ENCODE data around the gene GNAQ. TPM values are rescaled to one million over a fixed set of nuclear protein-coding genes. Genes with fewer than 3 reads are reported as not detected.

GNAQ gene
- total and polyA plus RNA-seq, 2 donors (not counting 1 experiment from before 2014, with no cell fraction given): 0.60 to 1.4 TPM

DNA sequence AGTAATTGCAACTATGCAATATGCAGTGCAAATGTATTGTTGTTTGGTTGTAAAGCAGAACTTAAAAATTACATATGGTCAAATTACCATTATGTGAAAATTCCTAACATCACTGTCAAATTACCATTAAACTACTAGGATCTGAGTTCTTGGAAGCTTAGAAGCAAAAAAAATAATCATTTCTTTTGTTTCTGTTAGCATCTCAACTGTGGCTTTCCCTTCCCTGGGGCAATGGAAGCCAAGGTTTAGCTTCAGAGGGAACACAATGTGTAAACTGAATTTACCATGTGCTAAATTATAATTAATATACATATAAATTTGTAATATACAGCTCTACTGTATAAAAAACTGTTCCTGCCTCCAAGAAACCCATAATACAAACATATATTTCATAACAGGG, 159.4 kb downstream of the GNAQ start:
- Mint-ChIP-seq H3K9me3 (ENCODE audit: insufficient read depth) (no peaks in the 10 kb centered on the region), H3K4me1 (no peaks in the 10 kb centered on the region), H3K27me3 (peaks cover 5% of the 10 kb centered on the region), H3K4me3 (no peak overlapping the region), H3K27ac (no peak overlapping the region)
- H3K79me2 ChIP-seq (ENCODE audit: control insufficient read depth, insufficient read depth, low read length): no peaks in the 10 kb centered on the region
- ChIA-PET POLR2A (no interaction called here), CTCF (no interaction called here)
- H3K27me3 ChIP-seq (replicated peaks in 1 of 4; ENCODE audit: control extremely low read depth in 1 of 4, control insufficient read depth in 3 of 4, insufficient read depth in 4 of 4, low read length in 3 of 4): no peaks in the 10 kb centered on the region
- no peak overlapping the region for H3K9ac ChIP-seq (ENCODE audit: low read length)
- ATAC-seq (ENCODE audit: low read depth): no peak
- H4K20me1 ChIP-seq (ENCODE audit: control insufficient read depth, insufficient read depth, low read length, poor library complexity, severe bottlenecking): no peaks in the 10 kb centered on the region
- TF ChIP-seq EZH2 (IDR thresholded peaks at IDR 0.05; ENCODE audit: borderline replicate concordance, insufficient read depth, low read depth, low read length, poor library complexity, severe bottlenecking): no peak
- TF ChIP-seq, protein P1, sequence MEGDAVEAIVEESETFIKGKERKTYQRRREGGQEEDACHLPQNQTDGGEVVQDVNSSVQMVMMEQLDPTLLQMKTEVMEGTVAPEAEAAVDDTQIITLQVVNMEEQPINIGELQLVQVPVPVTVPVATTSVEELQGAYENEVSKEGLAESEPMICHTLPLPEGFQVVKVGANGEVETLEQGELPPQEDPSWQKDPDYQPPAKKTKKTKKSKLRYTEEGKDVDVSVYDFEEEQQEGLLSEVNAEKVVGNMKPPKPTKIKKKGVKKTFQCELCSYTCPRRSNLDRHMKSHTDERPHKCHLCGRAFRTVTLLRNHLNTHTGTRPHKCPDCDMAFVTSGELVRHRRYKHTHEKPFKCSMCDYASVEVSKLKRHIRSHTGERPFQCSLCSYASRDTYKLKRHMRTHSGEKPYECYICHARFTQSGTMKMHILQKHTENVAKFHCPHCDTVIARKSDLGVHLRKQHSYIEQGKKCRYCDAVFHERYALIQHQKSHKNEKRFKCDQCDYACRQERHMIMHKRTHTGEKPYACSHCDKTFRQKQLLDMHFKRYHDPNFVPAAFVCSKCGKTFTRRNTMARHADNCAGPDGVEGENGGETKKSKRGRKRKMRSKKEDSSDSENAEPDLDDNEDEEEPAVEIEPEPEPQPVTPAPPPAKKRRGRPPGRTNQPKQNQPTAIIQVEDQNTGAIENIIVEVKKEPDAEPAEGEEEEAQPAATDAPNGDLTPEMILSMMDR (IDR thresholded peaks at IDR 0.05): no peak
- H2AFZ ChIP-seq (ENCODE audit: insufficient read depth, low read depth, low read length, poor library complexity, severe bottlenecking): no peak overlapping the region
- H3K4me2 ChIP-seq (replicated peaks; ENCODE audit: low read depth, low read length, poor library complexity, severe bottlenecking): no peak overlapping the region
- DNase-seq: no peak
- H3K9me3 ChIP-seq (ENCODE audit: control extremely low read depth in 1 of 3, control insufficient read depth in 2 of 3, insufficient read depth in 1 of 3, low read length in 2 of 3): no peaks in the 10 kb centered on the region
- no peaks in the 10 kb centered on the region for H3K36me3 ChIP-seq (replicated peaks in 1 of 2; ENCODE audit: control extremely low read depth in 1 of 2, control insufficient read depth in 1 of 2, extremely low read depth in 1 of 2, insufficient read depth in 2 of 2, low read length in 1 of 2)
- intact Hi-C loops (cut with micrococcal nuclease): no loop called here
- no peaks in the 10 kb centered on the region for H3K4me1 ChIP-seq (ENCODE audit: control insufficient read depth in 2 of 2, insufficient read depth in 2 of 2, low read length in 2 of 2)
- no peak overlapping the region for H3K4me3 ChIP-seq (ENCODE audit: control extremely low read depth in 1 of 5, extremely low read depth in 1 of 5, insufficient read depth in 1 of 5, low read depth in 2 of 5, low read length in 4 of 5)
- H3K27ac ChIP-seq (ENCODE audit: low read length in 2 of 2): no peak overlapping the region

DNA sequence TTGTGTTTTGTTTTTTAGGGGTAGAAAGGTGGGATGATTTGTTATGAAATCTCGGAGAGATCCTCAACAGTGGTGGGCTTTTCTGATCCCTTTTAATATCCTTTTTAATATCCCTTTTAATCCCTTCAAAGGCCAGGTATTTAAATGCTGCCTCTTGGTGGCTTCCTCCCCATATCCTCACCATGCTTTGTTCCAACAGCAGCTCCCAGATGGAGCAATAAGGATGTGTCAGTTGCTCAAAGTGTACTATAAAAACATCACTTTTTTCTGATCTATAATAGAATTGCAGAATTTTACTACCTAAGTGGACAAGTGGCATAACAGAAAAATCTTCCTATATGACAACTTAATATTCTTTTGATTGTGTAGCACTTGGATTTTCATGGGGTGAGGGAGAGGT, 160.1 kb downstream of the GNAQ start:
- Mint-ChIP-seq H3K4me3 (no peak overlapping the region), H3K27me3 (peaks cover 5% of the 10 kb centered on the region), H3K9me3 (ENCODE audit: insufficient read depth) (no peaks in the 10 kb centered on the region), H3K27ac (no peak overlapping the region), H3K4me1 (no peaks in the 10 kb centered on the region)
- ATAC-seq (ENCODE audit: low read depth) (no peak), DNase-seq (no peak)
- WGBS (ENCODE audit: insufficient coverage): no CpG with 5 or more reads among the region's 1 CpG
- Histone ChIP-seq H4K20me1 (ENCODE audit: control insufficient read depth, insufficient read depth, low read length, poor library complexity, severe bottlenecking) (no peaks in the 10 kb centered on the region), H3K36me3 (replicated peaks in 1 of 2; ENCODE audit: control extremely low read depth in 1 of 2, control insufficient read depth in 1 of 2, extremely low read depth in 1 of 2, insufficient read depth in 2 of 2, low read length in 1 of 2) (no peaks in the 10 kb centered on the region), H3K9me3 (ENCODE audit: control extremely low read depth in 1 of 3, control insufficient read depth in 2 of 3, insufficient read depth in 1 of 3, low read length in 2 of 3) (no peaks in the 10 kb centered on the region), H3K4me2 (replicated peaks; ENCODE audit: low read depth, low read length, poor library complexity, severe bottlenecking) (no peak overlapping the region), H3K4me3 (ENCODE audit: control extremely low read depth in 1 of 5, extremely low read depth in 1 of 5, insufficient read depth in 1 of 5, low read depth in 2 of 5, low read length in 4 of 5) (no peak overlapping the region), H3K27ac (ENCODE audit: low read length in 2 of 2) (no peak overlapping the region), H3K9ac (ENCODE audit: low read length) (no peak overlapping the region), H3K79me2 (ENCODE audit: control insufficient read depth, insufficient read depth, low read length) (no peaks in the 10 kb centered on the region), H3K4me1 (ENCODE audit: control insufficient read depth in 2 of 2, insufficient read depth in 2 of 2, low read length in 2 of 2) (no peaks in the 10 kb centered on the region), H3K27me3 (replicated peaks in 1 of 4; ENCODE audit: control extremely low read depth in 1 of 4, control insufficient read depth in 3 of 4, insufficient read depth in 4 of 4, low read length in 3 of 4) (no peaks in the 10 kb centered on the region), H2AFZ (ENCODE audit: insufficient read depth, low read depth, low read length, poor library complexity, severe bottlenecking) (no peak overlapping the region)
- POLR2A ChIA-PET: no interaction called here
- intact Hi-C loops (cut with micrococcal nuclease): no loop called here
- TF ChIP-seq EZH2 (IDR thresholded peaks at IDR 0.05; ENCODE audit: borderline replicate concordance, insufficient read depth, low read depth, low read length, poor library complexity, severe bottlenecking): no peak
- TF ChIP-seq, protein P1 (IDR thresholded peaks at IDR 0.05): no peak
- CTCF ChIA-PET: no interaction called here

All from B cell (primary cell).